Neural progenitor cell (in vitro differentiated cells): ENCODE results near the gene SDC4.

Experiments
- EZH2 ChIP-seq: fragments of 200-600 bp; sonication (generic); IDR thresholded peaks from 2 replicates; pipeline ENCODE4 v1.6.1; 2017; ENCODE audit warnings: antibody characterized with exemption, mild to moderate bottlenecking, moderate library complexity
- TF ChIP-seq, protein P1 (sequence below): fragments of 200-600 bp; sonication (generic); IDR thresholded peaks from 2 replicates; pipeline ENCODE4 v1.5.1; 2017; ENCODE audit warnings: antibody characterized with exemption, mild to moderate bottlenecking

DNA sequence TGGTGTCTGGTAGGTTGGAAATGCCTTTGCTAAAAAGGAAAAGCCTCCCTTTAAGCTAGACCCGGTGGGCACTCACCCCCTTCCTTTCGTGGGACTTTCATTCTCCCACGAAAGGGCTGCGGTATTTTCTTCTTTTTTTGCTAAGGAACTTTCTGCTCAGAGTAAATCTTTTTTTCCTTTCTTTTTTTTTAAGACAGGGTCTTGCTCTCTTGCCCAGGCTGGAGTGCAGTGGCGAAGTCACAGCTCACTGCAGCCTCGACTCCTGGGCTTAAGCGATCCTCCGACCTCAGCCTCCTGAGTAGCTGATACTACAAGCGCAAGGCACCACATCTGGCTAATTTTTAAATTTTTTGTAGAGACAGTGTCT is 25.9 kb upstream of the SDC4 start:
- no peak for TF ChIP-seq EZH2
- TF ChIP-seq, protein P1, sequence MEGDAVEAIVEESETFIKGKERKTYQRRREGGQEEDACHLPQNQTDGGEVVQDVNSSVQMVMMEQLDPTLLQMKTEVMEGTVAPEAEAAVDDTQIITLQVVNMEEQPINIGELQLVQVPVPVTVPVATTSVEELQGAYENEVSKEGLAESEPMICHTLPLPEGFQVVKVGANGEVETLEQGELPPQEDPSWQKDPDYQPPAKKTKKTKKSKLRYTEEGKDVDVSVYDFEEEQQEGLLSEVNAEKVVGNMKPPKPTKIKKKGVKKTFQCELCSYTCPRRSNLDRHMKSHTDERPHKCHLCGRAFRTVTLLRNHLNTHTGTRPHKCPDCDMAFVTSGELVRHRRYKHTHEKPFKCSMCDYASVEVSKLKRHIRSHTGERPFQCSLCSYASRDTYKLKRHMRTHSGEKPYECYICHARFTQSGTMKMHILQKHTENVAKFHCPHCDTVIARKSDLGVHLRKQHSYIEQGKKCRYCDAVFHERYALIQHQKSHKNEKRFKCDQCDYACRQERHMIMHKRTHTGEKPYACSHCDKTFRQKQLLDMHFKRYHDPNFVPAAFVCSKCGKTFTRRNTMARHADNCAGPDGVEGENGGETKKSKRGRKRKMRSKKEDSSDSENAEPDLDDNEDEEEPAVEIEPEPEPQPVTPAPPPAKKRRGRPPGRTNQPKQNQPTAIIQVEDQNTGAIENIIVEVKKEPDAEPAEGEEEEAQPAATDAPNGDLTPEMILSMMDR, result no peak
